Measurements from ENCODE around the gene ROBO4.

ROBO4 gene

GRCh38 chr11:124918950-124919349 lies 21.3 kb upstream of the ROBO4 start, which contains the start of gene HEPN1:
TSS of gene HEPN1 (plus strand) at chr11:124919250.
- Histone ChIP-seq H3K9me3 (ENCODE audit: insufficient read depth, low read length) (no peaks in the 10 kb centered on the region), H3K36me3 (ENCODE audit: insufficient read depth, insufficient read length, low read length) (no peaks in the 10 kb centered on the region), H3K27me3 (ENCODE audit: insufficient read depth, insufficient read length) (peaks cover 4% of the 10 kb centered on the region), H3K4me3 (ENCODE audit: insufficient read length, low read depth) (no peak within 1 kb of the TSS), H3K4me1 (ENCODE audit: insufficient read depth, insufficient read length) (peaks cover 4% of the 10 kb centered on the region), H3K9ac (ENCODE audit: insufficient read length, low read depth) (no peak within 1 kb of the TSS)
- no peak for DNase-seq (ENCODE audit: low read depth, low spot score)
- no peak for TF ChIP-seq ZNF274 (IDR thresholded peaks at IDR 0.05; ENCODE audit: low read depth, low read length)
- TF ChIP-seq SUZ12 (IDR thresholded peaks at IDR 0.05; ENCODE audit: extremely low read depth, insufficient read depth, insufficient read length): no peak
- no peak for TF ChIP-seq YY1 (IDR thresholded peaks at IDR 0.05; ENCODE audit: insufficient read depth, insufficient read length)

DNA sequence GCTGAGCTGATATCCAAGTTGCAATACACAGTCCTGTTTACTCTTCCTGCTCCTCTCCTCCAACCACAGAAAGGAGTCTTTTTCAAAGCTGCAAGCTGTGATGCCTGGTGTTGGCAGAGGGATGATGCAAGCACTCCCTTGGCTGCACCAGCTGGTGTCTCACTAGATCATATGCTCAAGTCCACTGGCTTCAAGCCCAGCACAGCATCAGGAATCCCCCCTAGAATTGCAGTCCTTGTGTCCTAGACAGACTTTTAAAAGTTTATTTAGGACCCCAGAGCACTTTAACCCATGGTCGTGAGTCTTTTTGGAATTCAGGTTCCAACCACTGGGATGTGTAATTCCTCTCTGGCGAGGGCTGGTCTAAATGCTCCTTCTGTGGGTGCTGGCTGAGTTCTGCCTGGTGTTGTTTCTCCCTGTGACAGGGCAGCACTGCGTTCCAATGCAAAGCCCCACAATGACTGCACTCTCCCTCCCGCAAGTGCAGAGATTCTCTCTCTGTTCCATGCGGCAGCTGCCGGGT lies 19.5 kb upstream of the ROBO4 start:
- Histone ChIP-seq H3K9me3 (ENCODE audit: insufficient read depth, low read length) (peaks cover 2% of the 10 kb centered on the region; the same call in 1 of the 2 replicates), H3K4me1 (ENCODE audit: insufficient read depth, insufficient read length) (peaks cover 4% of the 10 kb centered on the region), H3K4me3 (ENCODE audit: insufficient read length, low read depth) (no peak overlapping the region), H3K27me3 (ENCODE audit: insufficient read depth, insufficient read length) (peaks cover 4% of the 10 kb centered on the region), H3K9ac (ENCODE audit: insufficient read length, low read depth) (no peak overlapping the region), H3K36me3 (ENCODE audit: insufficient read depth, insufficient read length, low read length) (no peaks in the 10 kb centered on the region)
- TF ChIP-seq SUZ12 (IDR thresholded peaks at IDR 0.05; ENCODE audit: extremely low read depth, insufficient read depth, insufficient read length): no peak
- TF ChIP-seq YY1 (IDR thresholded peaks at IDR 0.05; ENCODE audit: insufficient read depth, insufficient read length): no peak
- TF ChIP-seq ZNF274 (IDR thresholded peaks at IDR 0.05; ENCODE audit: low read depth, low read length): no peak
- DNase-seq (ENCODE audit: low read depth, low spot score): no peak

DNA sequence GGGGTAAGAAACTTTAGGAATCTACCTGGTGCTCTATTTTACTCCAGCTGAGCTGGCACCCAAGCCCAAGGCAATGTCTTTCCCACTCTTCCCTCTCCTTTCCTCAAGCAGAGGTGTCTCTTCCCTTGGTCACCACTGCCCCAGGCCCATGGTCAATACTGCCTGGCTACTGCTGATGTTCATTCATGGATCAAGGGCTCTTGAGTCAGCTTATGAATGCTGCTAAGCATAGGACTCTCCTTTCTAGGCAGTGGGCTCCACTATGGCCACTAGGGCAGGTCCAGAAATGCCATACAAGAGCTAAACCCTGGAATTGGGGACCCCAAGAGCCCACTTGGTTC lies 18.7 kb upstream of the ROBO4 start:
- peaks cover 6% of the 10 kb centered on the region; the same call in 1 of the 2 replicates for H3K9me3 ChIP-seq (ENCODE audit: insufficient read depth, low read length)
- no peaks in the 10 kb centered on the region for H3K27me3 ChIP-seq (ENCODE audit: insufficient read depth, insufficient read length)
- no peak overlapping the region for H3K9ac ChIP-seq (ENCODE audit: insufficient read length, low read depth)
- H3K4me3 ChIP-seq (ENCODE audit: insufficient read length, low read depth): no peak overlapping the region
- TF ChIP-seq ZNF274 (IDR thresholded peaks at IDR 0.05; ENCODE audit: low read depth, low read length) (no peak), YY1 (IDR thresholded peaks at IDR 0.05; ENCODE audit: insufficient read depth, insufficient read length) (no peak), SUZ12 (IDR thresholded peaks at IDR 0.05; ENCODE audit: extremely low read depth, insufficient read depth, insufficient read length) (no peak)
- no peaks in the 10 kb centered on the region for H3K36me3 ChIP-seq (ENCODE audit: insufficient read depth, insufficient read length, low read length)
- H3K4me1 ChIP-seq (ENCODE audit: insufficient read depth, insufficient read length): no peaks in the 10 kb centered on the region
- DNase-seq (ENCODE audit: low read depth, low spot score): no peak

DNA sequence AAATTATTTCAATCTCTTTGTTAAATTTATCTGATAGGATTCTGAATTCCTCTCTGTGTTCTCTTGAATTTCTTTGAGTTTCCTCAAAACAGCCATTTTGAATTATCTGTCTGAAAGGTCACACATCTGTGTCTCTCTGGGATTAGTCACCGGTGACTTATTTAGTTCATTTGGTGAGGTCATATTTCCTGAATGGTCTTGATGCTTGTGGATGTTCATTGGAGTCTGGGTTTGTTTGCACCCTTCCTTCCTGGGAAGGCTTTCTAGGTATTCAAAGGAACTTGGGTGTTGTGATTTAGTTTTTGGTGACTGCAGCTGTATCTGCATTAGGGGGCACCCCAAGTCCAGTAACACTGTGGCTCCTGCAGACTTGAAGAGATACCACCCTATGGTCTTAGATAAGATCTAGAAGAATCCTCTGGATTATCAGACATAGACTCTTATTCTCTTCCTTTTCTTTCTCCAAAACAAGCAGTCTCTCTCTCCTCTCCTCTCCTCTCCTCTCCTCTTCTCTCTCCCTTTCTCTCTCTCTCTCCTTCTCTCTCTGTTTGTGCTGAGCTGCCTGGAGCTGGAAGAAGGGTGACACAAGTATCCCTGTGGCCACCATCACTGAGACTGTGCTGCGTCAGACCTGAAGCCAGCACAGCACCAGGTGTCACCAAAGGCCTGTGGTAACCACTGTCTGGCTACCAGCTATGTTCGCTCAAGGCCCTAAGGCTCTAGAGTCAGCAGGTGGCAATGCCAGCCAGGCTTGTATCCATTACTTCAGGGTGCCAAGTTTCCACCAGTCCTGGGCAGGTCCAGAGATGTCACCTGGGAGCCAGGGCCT lies 18.1 kb upstream of the ROBO4 start:
- no peak for DNase-seq (ENCODE audit: low read depth, low spot score)
- TF ChIP-seq YY1 (IDR thresholded peaks at IDR 0.05; ENCODE audit: insufficient read depth, insufficient read length): no peak
- TF ChIP-seq SUZ12 (IDR thresholded peaks at IDR 0.05; ENCODE audit: extremely low read depth, insufficient read depth, insufficient read length): no peak
- TF ChIP-seq ZNF274 (IDR thresholded peaks at IDR 0.05; ENCODE audit: low read depth, low read length): no peak
- Histone ChIP-seq H3K4me3 (ENCODE audit: insufficient read length, low read depth) (no peak overlapping the region), H3K36me3 (ENCODE audit: insufficient read depth, insufficient read length, low read length) (no peaks in the 10 kb centered on the region), H3K27me3 (ENCODE audit: insufficient read depth, insufficient read length) (no peaks in the 10 kb centered on the region), H3K4me1 (ENCODE audit: insufficient read depth, insufficient read length) (no peaks in the 10 kb centered on the region), H3K9me3 (ENCODE audit: insufficient read depth, low read length) (peaks cover 6% of the 10 kb centered on the region; the same call in 1 of the 2 replicates), H3K9ac (ENCODE audit: insufficient read length, low read depth) (no peak overlapping the region)

- no peak overlapping the region for H3K9ac ChIP-seq (ENCODE audit: insufficient read length, low read depth)
- no peaks in the 10 kb centered on the region for H3K9me3 ChIP-seq (ENCODE audit: insufficient read depth, low read length)
- TF ChIP-seq ZNF274 (IDR thresholded peaks at IDR 0.05; ENCODE audit: low read depth, low read length) (no peak), YY1 (IDR thresholded peaks at IDR 0.05; ENCODE audit: insufficient read depth, insufficient read length) (no peak), SUZ12 (IDR thresholded peaks at IDR 0.05; ENCODE audit: extremely low read depth, insufficient read depth, insufficient read length) (no peak)
- H3K4me1 ChIP-seq (ENCODE audit: insufficient read depth, insufficient read length): peaks cover 3% of the 10 kb centered on the region
- H3K36me3 ChIP-seq (ENCODE audit: insufficient read depth, insufficient read length, low read length): no peaks in the 10 kb centered on the region
- H3K4me3 ChIP-seq (ENCODE audit: insufficient read length, low read depth): no peak overlapping the region
- DNase-seq (ENCODE audit: low read depth, low spot score): no peak
- H3K27me3 ChIP-seq (ENCODE audit: insufficient read depth, insufficient read length): no peaks in the 10 kb centered on the region
Observed at GRCh38 chr11:124902616-124903015, 5.0 kb upstream of the ROBO4 start.

- peak; percentile 48 for DNase-seq (ENCODE audit: low read depth, low spot score)
- Histone ChIP-seq H3K4me3 (ENCODE audit: insufficient read length, low read depth) (no peak overlapping the region), H3K36me3 (ENCODE audit: insufficient read depth, insufficient read length, low read length) (no peaks in the 10 kb centered on the region), H3K9ac (ENCODE audit: insufficient read length, low read depth) (no peak overlapping the region), H3K4me1 (ENCODE audit: insufficient read depth, insufficient read length) (peaks cover 7% of the 10 kb centered on the region), H3K9me3 (ENCODE audit: insufficient read depth, low read length) (no peaks in the 10 kb centered on the region), H3K27me3 (ENCODE audit: insufficient read depth, insufficient read length) (no peaks in the 10 kb centered on the region)
- TF ChIP-seq YY1 (IDR thresholded peaks at IDR 0.05; ENCODE audit: insufficient read depth, insufficient read length): no peak
- TF ChIP-seq SUZ12 (IDR thresholded peaks at IDR 0.05; ENCODE audit: extremely low read depth, insufficient read depth, insufficient read length): no peak
- TF ChIP-seq ZNF274 (IDR thresholded peaks at IDR 0.05; ENCODE audit: low read depth, low read length): no peak
Observed at GRCh38 chr11:124900464-124900863, 2.8 kb upstream of the ROBO4 start.

GRCh38 chr11:124899383-124900145 lies 1.9 kb upstream of the ROBO4 start:
- H3K9ac ChIP-seq (ENCODE audit: insufficient read length, low read depth): no peak overlapping the region
- no peak overlapping the region for H3K4me3 ChIP-seq (ENCODE audit: insufficient read length, low read depth)
- no peak for DNase-seq (ENCODE audit: low read depth, low spot score)
- no peaks in the 10 kb centered on the region for H3K36me3 ChIP-seq (ENCODE audit: insufficient read depth, insufficient read length, low read length)
- H3K27me3 ChIP-seq (ENCODE audit: insufficient read depth, insufficient read length): no peaks in the 10 kb centered on the region
- H3K9me3 ChIP-seq (ENCODE audit: insufficient read depth, low read length): no peaks in the 10 kb centered on the region
- TF ChIP-seq SUZ12 (IDR thresholded peaks at IDR 0.05; ENCODE audit: extremely low read depth, insufficient read depth, insufficient read length) (no peak), YY1 (IDR thresholded peaks at IDR 0.05; ENCODE audit: insufficient read depth, insufficient read length) (no peak), ZNF274 (IDR thresholded peaks at IDR 0.05; ENCODE audit: low read depth, low read length) (no peak)
- H3K4me1 ChIP-seq (ENCODE audit: insufficient read depth, insufficient read length): peaks cover 7% of the 10 kb centered on the region
